Measurements from ENCODE around the gene EXOC1L. TPM values are rescaled to one million over a fixed set of nuclear protein-coding genes. Genes with fewer than 3 reads are reported as not detected.

The EXOC1L gene
- total RNA-seq (ENCODE audit: unreplicated experiment) = not detected
- long read RNA-seq = 0 reads

DNA sequence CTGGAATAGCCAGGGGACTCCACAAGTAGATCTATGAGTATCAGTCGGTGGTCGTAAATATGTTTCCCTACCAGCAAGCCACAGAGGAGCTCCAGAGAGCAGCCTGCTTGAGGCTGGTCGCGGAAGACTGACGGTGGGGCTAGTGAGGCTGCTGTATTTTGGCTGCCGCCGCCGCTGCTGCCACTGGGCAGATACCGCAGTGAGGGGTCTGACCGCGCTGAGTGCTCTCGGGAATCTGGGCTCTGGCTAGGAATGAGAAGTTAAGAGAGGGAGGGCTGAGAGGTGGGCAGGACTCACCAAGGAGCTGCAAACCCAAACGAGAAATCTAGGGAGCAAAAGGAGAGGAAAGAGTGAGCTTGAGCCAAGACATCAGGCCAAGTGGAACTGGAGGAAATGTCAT, at the start of gene EXOC1L:
Gene EXOC1L, plus strand, starts transcription at position 157 of the 400 bp plus-strand sequence. Its CDS starts 237 bp downstream, at position 394.
- H3K4me3 Mint-ChIP-seq (ENCODE audit: unreplicated experiment) = peak within 1 kb of the TSS; percentile 78
- no peak within 1 kb of the TSS for H3K27ac Mint-ChIP-seq (ENCODE audit: unreplicated experiment)
- TF ChIP-seq, protein P1, sequence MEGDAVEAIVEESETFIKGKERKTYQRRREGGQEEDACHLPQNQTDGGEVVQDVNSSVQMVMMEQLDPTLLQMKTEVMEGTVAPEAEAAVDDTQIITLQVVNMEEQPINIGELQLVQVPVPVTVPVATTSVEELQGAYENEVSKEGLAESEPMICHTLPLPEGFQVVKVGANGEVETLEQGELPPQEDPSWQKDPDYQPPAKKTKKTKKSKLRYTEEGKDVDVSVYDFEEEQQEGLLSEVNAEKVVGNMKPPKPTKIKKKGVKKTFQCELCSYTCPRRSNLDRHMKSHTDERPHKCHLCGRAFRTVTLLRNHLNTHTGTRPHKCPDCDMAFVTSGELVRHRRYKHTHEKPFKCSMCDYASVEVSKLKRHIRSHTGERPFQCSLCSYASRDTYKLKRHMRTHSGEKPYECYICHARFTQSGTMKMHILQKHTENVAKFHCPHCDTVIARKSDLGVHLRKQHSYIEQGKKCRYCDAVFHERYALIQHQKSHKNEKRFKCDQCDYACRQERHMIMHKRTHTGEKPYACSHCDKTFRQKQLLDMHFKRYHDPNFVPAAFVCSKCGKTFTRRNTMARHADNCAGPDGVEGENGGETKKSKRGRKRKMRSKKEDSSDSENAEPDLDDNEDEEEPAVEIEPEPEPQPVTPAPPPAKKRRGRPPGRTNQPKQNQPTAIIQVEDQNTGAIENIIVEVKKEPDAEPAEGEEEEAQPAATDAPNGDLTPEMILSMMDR (IDR thresholded peaks at IDR 0.05; ENCODE audit: unreplicated experiment) = no peak
- no peaks in the 10 kb centered on the region for H3K36me3 Mint-ChIP-seq (ENCODE audit: low read depth, unreplicated experiment)
- H3K27me3 Mint-ChIP-seq (ENCODE audit: unreplicated experiment) = peaks cover 3% of the 10 kb centered on the region
- H3K4me1 Mint-ChIP-seq (ENCODE audit: unreplicated experiment) = peaks cover 6% of the 10 kb centered on the region
- H3K9me3 Mint-ChIP-seq (ENCODE audit: unreplicated experiment) = no peaks in the 10 kb centered on the region
- DNase-seq (ENCODE audit: low spot score) = peak; percentile 63

- TF ChIP-seq, protein P1 (IDR thresholded peaks at IDR 0.05; ENCODE audit: unreplicated experiment) = no peak
- Mint-ChIP-seq H3K36me3 (ENCODE audit: low read depth, unreplicated experiment) (no peaks in the 10 kb centered on the region), H3K4me1 (ENCODE audit: unreplicated experiment) (no peaks in the 10 kb centered on the region), H3K9me3 (ENCODE audit: unreplicated experiment) (no peaks in the 10 kb centered on the region), H3K27ac (ENCODE audit: unreplicated experiment) (no peak overlapping the region), H3K27me3 (ENCODE audit: unreplicated experiment) (no peaks in the 10 kb centered on the region), H3K4me3 (ENCODE audit: unreplicated experiment) (no peak overlapping the region)
- no peak for DNase-seq (ENCODE audit: low spot score)
Measured at GRCh38 chr4:55770662-55771061, 48.9 kb upstream of the EXOC1L start.

DNA sequence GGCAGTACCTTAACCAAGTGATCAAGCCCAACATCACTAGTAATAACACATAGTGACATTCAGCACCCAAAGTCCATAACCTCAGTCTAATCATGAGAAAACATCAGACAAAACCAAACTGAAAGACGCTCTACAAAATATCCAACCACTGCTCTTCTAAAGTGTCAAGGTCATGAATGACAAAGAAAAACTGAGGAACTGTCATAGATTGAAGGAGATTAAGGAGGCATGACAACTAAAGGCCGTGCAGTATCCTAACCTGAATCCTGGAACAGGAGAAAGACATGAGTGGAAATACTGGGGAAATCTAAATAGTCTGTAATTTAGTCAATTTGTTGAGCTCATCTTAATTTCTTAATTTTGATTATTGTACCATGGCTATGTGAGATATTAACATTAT, 38.2 kb upstream of the EXOC1L start:
- TF ChIP-seq, protein P1 (IDR thresholded peaks at IDR 0.05; ENCODE audit: unreplicated experiment) = no peak
- no peak for DNase-seq (ENCODE audit: low spot score)
- Mint-ChIP-seq H3K27ac (ENCODE audit: unreplicated experiment) (no peak overlapping the region), H3K27me3 (ENCODE audit: unreplicated experiment) (no peaks in the 10 kb centered on the region), H3K36me3 (ENCODE audit: low read depth, unreplicated experiment) (no peaks in the 10 kb centered on the region), H3K9me3 (ENCODE audit: unreplicated experiment) (no peaks in the 10 kb centered on the region), H3K4me3 (ENCODE audit: unreplicated experiment) (no peak overlapping the region), H3K4me1 (ENCODE audit: unreplicated experiment) (no peaks in the 10 kb centered on the region)

DNA sequence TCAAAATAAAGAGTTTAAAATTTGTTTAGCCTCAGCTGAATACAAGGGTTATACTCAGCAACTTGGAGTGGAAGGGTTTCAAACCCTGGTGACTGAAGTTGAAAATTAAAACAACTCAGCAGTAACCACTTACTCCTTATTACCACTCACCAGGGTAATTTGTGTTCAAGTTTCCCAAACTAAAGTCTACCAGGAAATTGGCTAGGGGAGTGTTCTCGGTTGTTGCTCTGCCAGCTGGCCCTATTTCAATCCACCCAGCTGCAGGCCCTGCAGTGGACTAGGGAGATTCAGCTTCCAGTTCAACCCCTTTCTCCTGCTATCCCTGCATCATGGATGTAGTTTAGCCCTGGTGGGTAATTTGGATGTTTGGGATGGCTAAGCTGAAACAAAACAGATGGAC, 37.8 kb upstream of the EXOC1L start:
- H3K4me1 Mint-ChIP-seq (ENCODE audit: unreplicated experiment) = no peaks in the 10 kb centered on the region
- no peak for DNase-seq (ENCODE audit: low spot score)
- H3K27me3 Mint-ChIP-seq (ENCODE audit: unreplicated experiment) = no peaks in the 10 kb centered on the region
- no peaks in the 10 kb centered on the region for H3K9me3 Mint-ChIP-seq (ENCODE audit: unreplicated experiment)
- H3K4me3 Mint-ChIP-seq (ENCODE audit: unreplicated experiment) = no peak overlapping the region
- TF ChIP-seq, protein P1 (IDR thresholded peaks at IDR 0.05; ENCODE audit: unreplicated experiment) = no peak
- no peaks in the 10 kb centered on the region for H3K36me3 Mint-ChIP-seq (ENCODE audit: low read depth, unreplicated experiment)
- no peak overlapping the region for H3K27ac Mint-ChIP-seq (ENCODE audit: unreplicated experiment)

- no peaks in the 10 kb centered on the region for H3K27me3 Mint-ChIP-seq (ENCODE audit: unreplicated experiment)
- TF ChIP-seq, protein P1 (IDR thresholded peaks at IDR 0.05; ENCODE audit: unreplicated experiment) = no peak
- H3K36me3 Mint-ChIP-seq (ENCODE audit: low read depth, unreplicated experiment) = no peaks in the 10 kb centered on the region
Measured at GRCh38 chr4:55783584-55783983, 36.0 kb upstream of the EXOC1L start.

More at GRCh38 chr4:55783584-55783983, 36.0 kb upstream of the EXOC1L start:
- H3K9me3 Mint-ChIP-seq (ENCODE audit: unreplicated experiment) = no peaks in the 10 kb centered on the region
- no peaks in the 10 kb centered on the region for H3K4me1 Mint-ChIP-seq (ENCODE audit: unreplicated experiment)
- no peak for DNase-seq (ENCODE audit: low spot score)
- H3K4me3 Mint-ChIP-seq (ENCODE audit: unreplicated experiment) = no peak overlapping the region
- no peak overlapping the region for H3K27ac Mint-ChIP-seq (ENCODE audit: unreplicated experiment)

Measured in endothelial cell (in vitro differentiated cells).